A673 (cell line): ENCODE data around the gene B4GALT4.

Experiments used
- CTCF ChIP-seq: fragments of 300-800, 200-600 bp; sonication (generic); conservative IDR thresholded peaks from 2 replicates; pipeline ENCODE4 v1.5.1; 2017; ENCODE audit warnings: low read depth, mild to moderate bottlenecking, antibody characterized with exemption, low read length, moderate library complexity, mixed read lengths
- EZH2 ChIP-seq: fragments of 200-600 bp; sonication (generic); IDR thresholded peaks from 2 replicates; pipeline ENCODE4 v1.6.1; 2017; ENCODE audit warnings: borderline replicate concordance, low read depth, mild to moderate bottlenecking, mixed read lengths, antibody characterized with exemption, low read length; ENCODE audit not compliant: poor library complexity, severe bottlenecking

- TF ChIP-seq CTCF (no peak), EZH2 (no peak)
Measured at GRCh38 chr3:119194237-119195150, 46.2 kb downstream of the B4GALT4 start.
